GM19035 (cell line): Measurements from ENCODE around the gene SERINC5.

ENCODE experiments used
- ATAC-seq: cut with Tn5 transposase; IDR thresholded peaks from one replicate; pipeline ENCODE4 v1.9.1; 2021; ENCODE audit not compliant: unreplicated experiment

The SERINC5 gene

DNA sequence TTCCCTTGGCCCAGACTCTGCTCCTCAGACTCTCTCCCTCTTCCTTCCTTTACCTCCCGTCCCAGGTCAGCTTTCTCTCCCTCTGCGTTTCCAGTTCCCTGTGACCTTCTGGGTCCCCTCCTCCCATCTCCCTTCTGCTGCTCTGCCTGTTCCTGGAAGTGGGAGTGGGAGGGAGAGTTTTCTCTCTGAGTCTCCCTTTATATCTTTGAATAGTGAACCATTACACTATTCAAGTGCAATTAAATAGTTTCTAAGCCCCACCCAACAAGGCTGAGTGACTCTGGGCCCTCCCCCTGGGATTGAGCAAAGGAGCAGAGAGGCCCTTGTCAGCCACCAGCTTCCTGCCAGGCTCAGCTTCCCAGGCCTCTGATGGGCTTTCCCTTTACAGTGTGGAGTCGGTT is 185.9 kb downstream of the SERINC5 start:
- ATAC-seq = no peak

DNA sequence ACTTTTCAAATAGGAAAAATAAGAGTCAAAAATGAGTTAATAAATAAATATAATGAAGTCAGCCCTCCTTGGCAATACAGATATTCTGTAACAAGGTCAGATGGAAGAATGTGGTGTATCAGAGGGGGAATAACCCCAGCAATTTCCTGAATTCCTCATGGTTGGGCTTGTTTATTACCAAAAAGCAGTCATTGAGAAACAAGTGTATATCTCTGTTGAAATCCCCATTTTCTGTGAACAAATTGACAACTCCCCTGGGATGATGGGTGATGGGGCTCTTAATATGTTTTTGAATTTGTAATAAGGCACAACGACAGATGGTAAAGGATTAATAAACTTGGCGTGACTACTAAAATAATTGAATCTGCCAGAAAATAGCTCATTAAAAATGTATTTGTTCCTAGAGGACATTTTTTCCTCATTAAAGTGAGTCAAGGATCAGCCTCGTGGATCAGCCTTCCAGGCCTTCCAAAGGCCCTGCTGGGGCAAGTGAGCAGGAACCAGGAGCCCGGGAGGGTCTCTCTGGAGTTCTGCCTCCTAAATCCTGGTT is 186.5 kb downstream of the SERINC5 start:
- no peak for ATAC-seq

DNA sequence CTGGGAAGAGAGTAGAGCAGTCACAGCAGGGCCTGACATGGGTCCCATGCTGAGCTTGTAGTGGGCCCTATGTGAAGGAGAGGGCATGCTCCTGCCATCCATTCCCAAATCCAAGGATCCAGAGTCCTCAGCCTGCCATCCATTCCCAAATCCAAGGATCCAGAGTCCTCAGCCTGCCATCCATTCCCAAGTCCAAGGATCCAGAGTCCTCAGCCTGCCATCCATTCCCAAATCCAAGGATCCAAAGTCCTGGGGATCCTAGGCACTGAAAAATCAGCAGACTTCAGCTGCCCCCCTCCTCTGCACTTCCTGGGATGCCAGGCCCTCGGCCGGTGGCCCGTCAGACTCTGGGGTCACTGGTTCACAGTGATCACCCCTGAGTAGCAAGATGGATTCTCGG is 187.1 kb downstream of the SERINC5 start:
- no peak for ATAC-seq

DNA sequence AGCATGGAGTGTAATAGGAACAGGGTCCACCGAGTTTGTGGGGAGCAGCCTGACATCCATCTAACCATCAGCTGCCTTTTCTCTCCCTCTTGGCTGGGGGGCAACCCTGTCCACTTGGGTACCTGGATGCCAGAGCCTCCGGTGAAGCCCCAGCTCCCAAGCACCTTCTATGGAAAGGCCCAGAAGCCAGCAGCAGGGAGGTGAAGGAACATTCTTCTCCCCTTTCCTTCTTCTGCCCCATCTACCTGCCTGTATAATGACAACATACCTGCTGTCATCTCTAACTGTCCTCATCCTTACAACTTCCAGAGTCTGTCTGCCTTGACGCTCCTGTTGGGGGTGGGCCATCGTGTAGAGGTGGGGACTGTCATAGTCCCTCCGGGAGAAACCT is 187.6 kb downstream of the SERINC5 start:
- ATAC-seq = no peak

DNA sequence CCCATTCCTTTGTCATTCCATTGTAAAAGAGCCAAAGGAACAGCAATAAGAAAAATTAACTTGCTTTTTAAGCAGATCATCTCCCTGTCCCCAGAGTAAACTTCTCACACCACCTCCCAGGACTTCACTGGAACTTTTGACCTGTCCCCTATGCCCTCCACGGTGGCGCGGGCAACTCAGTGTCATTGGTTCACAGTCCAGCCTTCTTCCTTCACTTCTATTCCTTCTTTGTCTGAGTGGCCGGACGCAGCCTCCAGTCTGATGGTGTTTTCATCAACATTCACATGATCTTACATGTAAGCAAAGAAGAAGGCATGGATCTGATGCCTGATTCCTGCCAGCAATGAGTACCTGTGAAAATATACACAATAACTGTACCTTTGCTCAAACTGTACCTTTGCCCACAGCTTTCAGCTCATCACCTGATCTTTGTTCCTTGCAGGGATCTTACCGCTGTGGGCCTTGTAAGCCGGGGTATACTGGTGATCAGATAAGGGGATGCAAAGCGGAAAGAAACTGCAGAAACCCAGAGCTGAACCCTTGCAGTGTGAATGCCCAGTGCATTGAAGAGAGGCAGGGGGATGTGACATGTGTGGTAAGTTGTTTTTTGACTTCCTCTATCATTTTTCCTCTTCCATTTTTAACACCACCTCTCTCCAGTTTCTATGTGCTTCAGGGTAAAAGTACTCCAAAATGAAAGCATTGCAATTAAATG is 188.2 kb downstream of the SERINC5 start:
- no peak for ATAC-seq

DNA sequence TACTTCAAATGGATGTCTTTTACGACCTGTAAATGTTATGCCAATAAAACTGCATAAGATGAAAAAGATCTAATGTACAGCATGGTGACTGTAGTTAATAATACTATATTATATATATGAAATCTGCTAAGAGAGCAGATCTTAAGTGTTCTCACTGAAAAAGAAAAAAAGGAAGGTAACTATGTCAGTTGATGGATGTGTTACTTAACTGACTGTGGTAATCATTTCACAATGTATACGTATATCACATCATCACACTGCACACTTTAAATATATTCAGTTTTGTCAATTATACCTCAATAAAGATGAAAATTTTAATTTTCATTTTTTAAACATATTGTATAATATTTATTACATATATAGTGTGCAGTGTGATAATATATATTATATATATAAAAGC is 188.8 kb downstream of the SERINC5 start:
- no peak for ATAC-seq

DNA sequence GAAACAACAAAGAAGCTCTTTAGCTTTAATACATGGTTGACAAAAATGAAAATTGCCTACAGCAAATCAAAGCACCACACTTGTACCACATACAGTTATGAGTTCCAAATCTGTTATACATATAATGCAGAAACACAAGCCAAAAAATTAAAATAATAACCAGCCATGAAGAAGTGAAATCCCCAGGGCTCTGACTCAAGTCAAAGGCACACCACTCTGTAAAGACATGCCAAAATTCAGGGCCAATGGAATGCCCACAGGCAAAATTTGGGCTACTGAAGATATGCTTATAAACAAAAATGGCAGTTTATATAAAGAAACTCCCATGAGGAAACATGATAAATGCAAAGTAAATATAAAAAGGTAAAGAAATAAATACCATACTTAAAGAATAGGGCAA is 191.7 kb downstream of the SERINC5 start:
- ATAC-seq = no peak
